GM12878 (cell line): ENCODE results near the gene STAMBPL1. TPM values are rescaled to one million over a fixed set of nuclear protein-coding genes. Genes with fewer than 3 reads are reported as not detected.

ENCODE experiments used
- ATAC-seq: fragments of 200-7000 bp; cut with Tn5 transposase; 3 replicates; pipeline ENCODE4 v1.9.1; 2020; ENCODE audit warnings: mild to moderate bottlenecking, moderate library complexity
- BruUV-seq: library from RNA; stranded (reverse); fragments of 400-500 nt; replicated peaks from 2 replicates; lab custom pipeline; 2021; lab: Mats Ljungman, UMichigan
- CTCF ChIA-PET: fragments of 300-600 bp; sonication (Branson Sonifier 250); formaldehyde crosslinking; extraction: SDS; loops from one replicate; lab custom pipeline; 2021; ENCODE audit warnings: inconsistent platforms; lab: Yijun Ruan, JAX
- POLR2A ChIA-PET: fragments of 350-600 bp; formaldehyde crosslinking; extraction: SDS; loops from one replicate; lab custom pipeline; 2021; ENCODE audit warnings: inconsistent platforms; lab: Charles Lee
- RAD21 ChIA-PET: fragments of 300-600 bp; sonication (Branson Sonifier 250); formaldehyde crosslinking; loops from one replicate; lab custom pipeline; 2023; ENCODE audit warnings: antibody characterized with exemption; ENCODE audit not compliant: unreplicated experiment; lab: Charles Lee
- SMC1A ChIA-PET: fragments of 300-600 bp; sonication (Branson Sonifier 250); formaldehyde crosslinking; loops from one replicate; lab custom pipeline; 2023; ENCODE audit not compliant: unreplicated experiment, uncharacterized antibody; lab: Charles Lee
- DNase-seq: peaks from one replicate; pipeline ENCODE4 v3.0.0-alpha.2; 2011; ENCODE audit warnings: low read depth, low spot score
- FAIRE-seq: peaks from 3 replicates; lab custom pipeline; 2011; peaks lifted over from hg19 to GRCh38; lab: Jason Lieb, UNC
- H2AFZ ChIP-seq: 2 replicates; pipeline ENCODE4 v1.6.0; 2011; ENCODE audit warnings: low read depth, low read length, control low read depth; ENCODE audit not compliant: control insufficient read depth
- H3K27ac ChIP-seq: 2 replicates; pipeline ENCODE4 v1.5.1; 2011; ENCODE audit warnings: control low read depth; ENCODE audit not compliant: control insufficient read depth, insufficient read depth
- H3K27me3 ChIP-seq, 2 experiments: replicated peaks in 1 of 2; 2 replicates each; pipeline versions ENCODE4 v1.6.0 to v1.6.1; 2011; ENCODE audit warnings: low read length in 1 of 2; ENCODE audit not compliant: control insufficient read depth in 2 of 2, insufficient read depth in 2 of 2
- H3K36me3 ChIP-seq, 2 experiments: 2 replicates each; pipeline ENCODE4 v1.5.1; 2011; ENCODE audit warnings: low read length in 1 of 2; ENCODE audit not compliant: control insufficient read depth in 2 of 2, insufficient read depth in 2 of 2
- H3K4me1 ChIP-seq: 2 replicates; pipeline ENCODE4 v1.6.1; 2011; ENCODE audit warnings: mild to moderate bottlenecking, low read length, moderate library complexity, mixed read lengths; ENCODE audit not compliant: control insufficient read depth, insufficient read depth
- H3K4me2 ChIP-seq: 2 replicates; pipeline ENCODE4 v1.6.0; 2011; ENCODE audit warnings: control low read depth; ENCODE audit not compliant: control insufficient read depth, insufficient read depth
- H3K4me3 ChIP-seq: fragments of 200-600 bp; sonication (generic); 2 replicates; pipeline ENCODE4 v1.5.1; 2016
- H3K79me2 ChIP-seq: 2 replicates; pipeline ENCODE4 v1.6.0; 2011; ENCODE audit warnings: low read length; ENCODE audit not compliant: control insufficient read depth, insufficient read depth
- H3K9ac ChIP-seq: 2 replicates; pipeline ENCODE4 v1.8.0; 2011; ENCODE audit warnings: low read length, control low read depth, mixed read lengths; ENCODE audit not compliant: control insufficient read depth, insufficient read depth
- H3K9me3 ChIP-seq: replicated peaks from 3 replicates; pipeline ENCODE4 v1.5.1; 2011; ENCODE audit warnings: mild to moderate bottlenecking, low read length; ENCODE audit not compliant: control insufficient read depth, insufficient read depth
- H4K20me1 ChIP-seq: 2 replicates; pipeline ENCODE4 v1.6.0; 2011; ENCODE audit not compliant: control insufficient read depth, insufficient read depth
- CHD4 ChIP-seq: fragments of 200-600 bp; sonication (generic); IDR thresholded peaks from 2 replicates; pipeline ENCODE4 v1.6.1; 2016; ENCODE audit warnings: mild to moderate bottlenecking
- NKRF ChIP-seq: fragments of 450-650 bp; conservative IDR thresholded peaks from 2 replicates; pipeline ENCODE4 v1.6.1; 2017; ENCODE audit warnings: mild to moderate bottlenecking, moderate library complexity
- SKIL ChIP-seq: fragments of 450-650 bp; IDR thresholded peaks from 2 replicates; pipeline ENCODE4 v1.6.1; 2017; ENCODE audit warnings: mild to moderate bottlenecking, low read depth, inconsistent platforms; ENCODE audit not compliant: poor library complexity, severe bottlenecking
- SUPT20H ChIP-seq: IDR thresholded peaks from 2 replicates; pipeline ENCODE4 v1.6.1; 2011; ENCODE audit warnings: low read depth, mild to moderate bottlenecking, low read length, moderate library complexity, borderline replicate concordance; ENCODE audit not compliant: control insufficient read depth
- YY1 ChIP-seq: IDR thresholded peaks from 2 replicates; pipeline ENCODE4 v1.6.1; 2011; ENCODE audit warnings: low read depth, mild to moderate bottlenecking, low read length
- WGBS: methylation state at CpG from one replicate; pipeline ENCODE4 v1.1.6; 2016; ENCODE audit warnings: low lambda C conversion rate; ENCODE audit not compliant: insufficient replicate concordance, insufficient coverage; ENCODE audit errors: missing lambda C conversion rate; 5-methylcytosine and 5-hydroxymethylcytosine counted together
- in situ Hi-C: fragments of 300-500 bp; cut with MboI; formaldehyde crosslinking; loops from 9 replicates; pipeline ENCODE4 v1.14.3; 2018; ENCODE audit warnings: mixed read lengths
- intact Hi-C: fragments of 100-400 bp; cut with micrococcal nuclease; formaldehyde crosslinking; loops from one replicate; pipeline ENCODE4 v1.14.2; 2022; ENCODE audit not compliant: unreplicated experiment
- polyA plus RNA-seq, 11 experiments: library from polyadenylated mRNA; depleted of rRNA in 4 of 11; unstranded in 6 of 11; stranded (reverse) in 5 of 11; fragments of >200 nt; fragmentation: Nextera tagmentation in 4 of 11; fragmentation: Illumina TruSeq in 1 of 11; extraction: Ambion mirVana in 4 of 11; extraction: Trizol in 1 of 11; gene quantifications; 1 replicate in 1 of 11; 2 replicates in 10 of 11; pipeline versions ENCODE4 v1.2.1 to v1.2.3, GENCODE V29; 2011 to 2016; ENCODE audit warnings: inconsistent platforms in 2 of 11, missing spikeins in 2 of 11, low read depth in 1 of 11
- total RNA-seq, 4 experiments: library from RNA; depleted of rRNA in 3 of 4; stranded (reverse); fragments of >200 nt in 3 of 4; fragmentation: Illumina TruSeq in 1 of 4; extraction: Trizol in 1 of 4; gene quantifications; 2 replicates each; pipeline versions ENCODE4 v1.2.1 to v1.2.3, GENCODE V29; 2013 to 2021
- TF ChIP-seq, protein P1 (sequence below): IDR thresholded peaks from 2 replicates; pipeline ENCODE4 v1.6.1; 2012; ENCODE audit warnings: low read depth, low read length, improper control_type of control experiment

STAMBPL1 gene
- total and polyA plus RNA-seq, 10 of the 15 experiments (the other 5 are each of a cell fraction or from before 2014, with no cell fraction given), result 7.5 to 44.1 (median 25.4) TPM

- TF ChIP-seq YY1, result no peak
- TF ChIP-seq NKRF, result no peak
- no peak for TF ChIP-seq SUPT20H
- TF ChIP-seq, all 136 proteins: peak for 0
These were observed 41.2 kb upstream of the STAMBPL1 start (continued) for GRCh38 chr10:88838766-88839350.

DNA sequence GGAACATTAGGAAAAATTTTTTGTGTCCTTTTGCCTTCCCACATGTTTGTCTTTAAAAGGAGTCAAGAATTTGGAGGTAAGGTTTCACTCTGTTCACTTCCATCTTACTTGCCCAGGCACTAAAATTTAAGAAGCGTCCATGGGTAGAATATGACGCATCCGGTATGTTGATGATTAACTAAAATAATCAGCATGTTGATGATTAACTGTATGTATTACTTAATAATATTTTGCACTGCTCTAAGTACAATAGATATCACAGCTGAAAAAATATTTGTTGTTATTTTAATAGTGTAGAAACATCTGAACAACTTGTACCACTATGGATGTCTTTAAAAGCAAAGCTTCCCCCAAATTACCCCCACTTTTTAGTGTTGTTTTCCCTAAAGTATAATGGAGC is 39.9 kb upstream of the STAMBPL1 start:
- ATAC-seq, result no peak
- SMC1A ChIA-PET, result interaction anchor here (1.0 to 9.5 kb wide), 15 partner anchors 8 to 370 kb away, joined by 3 to 86 read pairs (median 4); partner anchors contain the start of gene FAS

More for the DNA sequence above, 39.9 kb upstream of the STAMBPL1 start:
- no peak overlapping the region for H3K27ac ChIP-seq
- no peaks in the 10 kb centered on the region for H4K20me1 ChIP-seq
- FAIRE-seq (no peak), DNase-seq (no peak)
- no peaks in the 10 kb centered on the region for H3K36me3 ChIP-seq
- intact Hi-C loops (no loop called here), in situ Hi-C loops (no loop called here)
- H3K9ac ChIP-seq, result no peak overlapping the region
- peaks cover 11% of the 10 kb centered on the region for H3K4me1 ChIP-seq
- H2AFZ ChIP-seq, result no peak overlapping the region
- TF ChIP-seq, protein P1, sequence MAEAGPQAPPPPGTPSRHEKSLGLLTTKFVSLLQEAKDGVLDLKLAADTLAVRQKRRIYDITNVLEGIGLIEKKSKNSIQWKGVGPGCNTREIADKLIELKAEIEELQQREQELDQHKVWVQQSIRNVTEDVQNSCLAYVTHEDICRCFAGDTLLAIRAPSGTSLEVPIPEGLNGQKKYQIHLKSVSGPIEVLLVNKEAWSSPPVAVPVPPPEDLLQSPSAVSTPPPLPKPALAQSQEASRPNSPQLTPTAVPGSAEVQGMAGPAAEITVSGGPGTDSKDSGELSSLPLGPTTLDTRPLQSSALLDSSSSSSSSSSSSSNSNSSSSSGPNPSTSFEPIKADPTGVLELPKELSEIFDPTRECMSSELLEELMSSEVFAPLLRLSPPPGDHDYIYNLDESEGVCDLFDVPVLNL, result no peak
- TF ChIP-seq CHD4 (no peak), SKIL (no peak)
- ChIA-PET POLR2A (no interaction called here), CTCF (interaction anchor here (0.6 to 22.7 kb wide), 9 partner anchors 9 to 275 kb away, joined by 3 to 895 read pairs (median 4); no protein-coding TSS in a partner anchor), RAD21 (interaction anchor here (1.8 to 4.7 kb wide), 2 partner anchors 93 to 190 kb away, joined by 4 to 43 read pairs; no protein-coding TSS in a partner anchor)
- H3K4me3 ChIP-seq, result no peak overlapping the region
- no peaks in the 10 kb centered on the region for H3K27me3 ChIP-seq
- no peaks in the 10 kb centered on the region for H3K79me2 ChIP-seq
- WGBS, result 100% methylated on average over 3 of the region's 3 CpGs
- H3K9me3 ChIP-seq, result no peaks in the 10 kb centered on the region
- H3K4me2 ChIP-seq, result no peak overlapping the region
- BruUV-seq, result no TSS peak
